ENCODE results near the gene BICC1. TPM values are rescaled to one million over a fixed set of nuclear protein-coding genes. Genes with fewer than 3 reads are reported as not detected.

The BICC1 gene
- total RNA-seq, 1 donor from 2014 or later: 0.41 TPM

DNA sequence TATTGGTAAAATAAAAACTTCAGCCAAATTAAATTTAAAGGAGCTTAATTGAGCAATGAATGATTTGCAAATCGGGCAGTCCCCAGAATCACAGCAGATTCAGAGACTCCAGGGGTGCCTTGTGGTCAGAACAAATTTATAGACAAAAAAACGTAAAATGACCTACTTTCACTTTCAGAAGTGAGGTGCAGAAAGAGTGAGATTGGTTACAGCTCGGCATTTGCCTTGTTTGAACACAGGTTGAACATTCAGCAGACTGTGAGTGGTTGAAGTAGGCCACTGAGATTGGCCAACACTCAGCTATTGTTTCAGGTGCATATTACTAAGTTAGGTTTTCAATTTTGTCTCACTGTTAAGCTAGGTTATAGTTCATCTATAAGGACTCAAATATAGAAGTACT, 153.4 kb downstream of the BICC1 start:
- Histone ChIP-seq H3K79me2 (ENCODE audit: low read depth) (no peaks in the 10 kb centered on the region), H2AFZ (replicated peaks) (no peak overlapping the region), H3K27ac (no peak overlapping the region), H4K20me1 (ENCODE audit: low read depth) (no peaks in the 10 kb centered on the region), H3K9me3 (ENCODE audit: low read depth) (peaks cover 16% of the 10 kb centered on the region), H3K4me2 (no peak overlapping the region), H3F3A (ENCODE audit: low read depth) (no peaks in the 10 kb centered on the region), H3K27me3 (no peaks in the 10 kb centered on the region), H3K4me3 (no peak overlapping the region), H3K36me3 (no peaks in the 10 kb centered on the region), H3K9ac (no peak overlapping the region), H3K4me1 (no peaks in the 10 kb centered on the region)
- Mint-ChIP-seq H3K4me1 (no peaks in the 10 kb centered on the region), H3K27me3 (ENCODE audit: insufficient read depth, low read depth) (no peaks in the 10 kb centered on the region), H3K4me3 (no peak overlapping the region), H3K27ac (no peak overlapping the region), H3K9me3 (peaks cover 18% of the 10 kb centered on the region), H3K36me3 (peaks cover 3% of the 10 kb centered on the region)
- DNase-seq (ENCODE audit: low spot score): no peak
- TF ChIP-seq EZH2 (IDR thresholded peaks at IDR 0.05): no peak
- TF ChIP-seq EZH2phosphoT487 (IDR thresholded peaks at IDR 0.05): no peak
- no peak for TF ChIP-seq CTCF (IDR thresholded peaks at IDR 0.05)

- Histone ChIP-seq H3K9ac (no peak overlapping the region), H3K79me2 (ENCODE audit: low read depth) (no peaks in the 10 kb centered on the region), H3K4me3 (no peak overlapping the region), H3K27ac (no peak overlapping the region), H3F3A (ENCODE audit: low read depth) (no peaks in the 10 kb centered on the region), H3K4me1 (no peaks in the 10 kb centered on the region), H4K20me1 (ENCODE audit: low read depth) (no peaks in the 10 kb centered on the region), H2AFZ (replicated peaks) (no peak overlapping the region), H3K36me3 (no peaks in the 10 kb centered on the region), H3K9me3 (ENCODE audit: low read depth) (peaks cover 16% of the 10 kb centered on the region), H3K27me3 (no peaks in the 10 kb centered on the region), H3K4me2 (no peak overlapping the region)
- peaks cover 3% of the 10 kb centered on the region for H3K36me3 Mint-ChIP-seq
- no peak for TF ChIP-seq EZH2phosphoT487 (IDR thresholded peaks at IDR 0.05)
- no peak for TF ChIP-seq CTCF (IDR thresholded peaks at IDR 0.05)
- TF ChIP-seq EZH2 (IDR thresholded peaks at IDR 0.05): no peak
- no peak overlapping the region for H3K27ac Mint-ChIP-seq
- DNase-seq (ENCODE audit: low spot score): no peak
- no peaks in the 10 kb centered on the region for H3K27me3 Mint-ChIP-seq (ENCODE audit: insufficient read depth, low read depth)
- H3K9me3 Mint-ChIP-seq: peaks cover 18% of the 10 kb centered on the region
- H3K4me3 Mint-ChIP-seq: no peak overlapping the region
- H3K4me1 Mint-ChIP-seq: no peaks in the 10 kb centered on the region
Measured at GRCh38 chr10:58667658-58668310, 155.1 kb downstream of the BICC1 start.

- Mint-ChIP-seq H3K27me3 (ENCODE audit: insufficient read depth, low read depth) (no peaks in the 10 kb centered on the region), H3K27ac (no peak overlapping the region), H3K9me3 (no peaks in the 10 kb centered on the region), H3K36me3 (no peaks in the 10 kb centered on the region), H3K4me1 (no peaks in the 10 kb centered on the region), H3K4me3 (no peak overlapping the region)
- H3K27ac ChIP-seq: no peak overlapping the region
- H3K36me3 ChIP-seq: no peaks in the 10 kb centered on the region
- no peak overlapping the region for H2AFZ ChIP-seq (replicated peaks)
- no peaks in the 10 kb centered on the region for H3K9me3 ChIP-seq (ENCODE audit: low read depth)
- H3K9ac ChIP-seq: no peak overlapping the region
- H4K20me1 ChIP-seq (ENCODE audit: low read depth): no peaks in the 10 kb centered on the region
- no peaks in the 10 kb centered on the region for H3K27me3 ChIP-seq
- H3K79me2 ChIP-seq (ENCODE audit: low read depth): no peaks in the 10 kb centered on the region
- H3K4me3 ChIP-seq: no peak overlapping the region
- TF ChIP-seq CTCF (IDR thresholded peaks at IDR 0.05): no peak
- TF ChIP-seq EZH2phosphoT487 (IDR thresholded peaks at IDR 0.05): no peak
- no peak for TF ChIP-seq EZH2 (IDR thresholded peaks at IDR 0.05)
- no peaks in the 10 kb centered on the region for H3F3A ChIP-seq (ENCODE audit: low read depth)
- no peaks in the 10 kb centered on the region for H3K4me1 ChIP-seq
- no peak overlapping the region for H3K4me2 ChIP-seq
- no peak for DNase-seq (ENCODE audit: low spot score)
Measured at GRCh38 chr10:58672845-58673244, 160.2 kb downstream of the BICC1 start.
